ENCODE results near the gene TRIO. TPM values are rescaled to one million over a fixed set of nuclear protein-coding genes. Genes with fewer than 3 reads are reported as not detected.

TRIO gene
- total RNA-seq, 3 donors from 2014 or later (not counting 1 experiment from before 2014, with no cell fraction given), result 84.6 to 136 (median 94.3) TPM

DNA sequence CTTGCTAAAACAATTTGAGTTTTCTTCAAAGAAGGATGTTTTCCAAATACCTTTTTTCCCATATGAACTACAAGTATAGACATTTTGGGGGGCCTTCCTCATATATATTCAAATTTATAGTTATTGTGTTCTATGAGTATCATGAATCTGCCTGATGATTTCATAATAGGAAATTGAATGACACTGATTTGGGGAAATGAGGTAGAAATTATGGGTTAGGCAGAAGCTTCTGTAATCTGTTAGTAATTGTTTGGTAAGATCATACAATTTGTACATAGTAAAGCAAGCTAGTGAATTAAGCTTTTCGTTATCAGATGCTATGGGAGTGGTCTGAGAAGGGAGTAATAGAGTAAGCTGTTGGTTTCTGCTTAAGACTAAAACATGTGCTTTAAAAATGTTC lies 98.0 kb downstream of the TRIO start:
- Histone ChIP-seq H3K4me1 (ENCODE audit: control insufficient read depth, insufficient read depth, low read length) (no peaks in the 10 kb centered on the region), H3K9me3 (ENCODE audit: control insufficient read depth, insufficient read depth, low read length) (no peaks in the 10 kb centered on the region), H3K27ac (ENCODE audit: low read length) (no peak overlapping the region), H3K4me3 (ENCODE audit: low read length) (no peak overlapping the region), H3K36me3 (ENCODE audit: control insufficient read depth, insufficient read depth, low read length) (no peaks in the 10 kb centered on the region), H3K27me3 (ENCODE audit: control insufficient read depth, insufficient read depth, low read length) (no peaks in the 10 kb centered on the region)
- H3K36me3 Mint-ChIP-seq, result no peaks in the 10 kb centered on the region
- no peak overlapping the region for H3K27ac Mint-ChIP-seq
- no peak overlapping the region for H3K4me3 Mint-ChIP-seq
- DNase-seq, result no peak
- no peak for TF ChIP-seq CTCF (IDR thresholded peaks at IDR 0.05)
- H3K4me1 Mint-ChIP-seq, result peaks cover 0 to 22% of the 10 kb centered on the region in 2 donors
- WGBS (ENCODE audit: insufficient coverage), result 80% methylated on average over 1 of the region's 1 CpG
- H3K27me3 Mint-ChIP-seq (ENCODE audit: low read depth in 2 of 2), result no peaks in the 10 kb centered on the region
- H3K9me3 Mint-ChIP-seq, result no peaks in the 10 kb centered on the region
- intact Hi-C loops (cut with micrococcal nuclease), result no loop called here
- no peak for ATAC-seq

DNA sequence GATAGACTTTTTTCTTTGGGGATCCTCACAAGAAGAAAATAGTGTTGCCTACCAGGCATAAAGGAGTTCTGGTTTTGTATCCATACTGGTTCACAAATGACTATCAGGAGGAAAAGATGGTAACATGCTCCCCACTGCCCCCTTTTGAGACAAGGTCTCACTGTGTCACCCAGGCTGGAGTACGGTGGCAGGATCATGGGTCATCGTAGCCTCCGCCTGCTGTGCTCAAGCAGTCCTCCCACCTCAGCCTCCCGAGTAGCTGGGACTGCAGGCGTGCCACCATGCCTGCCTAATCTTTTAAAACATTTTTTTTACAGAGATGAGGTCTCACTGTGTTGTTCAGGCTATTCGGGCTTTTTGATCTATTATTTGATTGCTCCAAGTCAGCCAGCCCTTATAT lies 99.3 kb downstream of the TRIO start:
- Mint-ChIP-seq H3K9me3 (no peaks in the 10 kb centered on the region), H3K27ac (no peak overlapping the region), H3K4me3 (no peak overlapping the region), H3K27me3 (ENCODE audit: low read depth in 2 of 2) (no peaks in the 10 kb centered on the region), H3K36me3 (no peaks in the 10 kb centered on the region), H3K4me1 (peaks cover 0 to 25% of the 10 kb centered on the region in 2 donors)
- DNase-seq (no peak), ATAC-seq (no peak)
- intact Hi-C loops (cut with micrococcal nuclease), result no loop called here
- no peaks in the 10 kb centered on the region for H3K4me1 ChIP-seq (ENCODE audit: control insufficient read depth, insufficient read depth, low read length)
- H3K36me3 ChIP-seq (ENCODE audit: control insufficient read depth, insufficient read depth, low read length), result no peaks in the 10 kb centered on the region
- no peak overlapping the region for H3K27ac ChIP-seq (ENCODE audit: low read length)
- H3K9me3 ChIP-seq (ENCODE audit: control insufficient read depth, insufficient read depth, low read length), result no peaks in the 10 kb centered on the region
- TF ChIP-seq CTCF (IDR thresholded peaks at IDR 0.05), result no peak
- no peak overlapping the region for H3K4me3 ChIP-seq (ENCODE audit: low read length)
- no peaks in the 10 kb centered on the region for H3K27me3 ChIP-seq (ENCODE audit: control insufficient read depth, insufficient read depth, low read length)
- WGBS (ENCODE audit: insufficient coverage), result 98% methylated on average over 6 of the region's 6 CpGs

DNA sequence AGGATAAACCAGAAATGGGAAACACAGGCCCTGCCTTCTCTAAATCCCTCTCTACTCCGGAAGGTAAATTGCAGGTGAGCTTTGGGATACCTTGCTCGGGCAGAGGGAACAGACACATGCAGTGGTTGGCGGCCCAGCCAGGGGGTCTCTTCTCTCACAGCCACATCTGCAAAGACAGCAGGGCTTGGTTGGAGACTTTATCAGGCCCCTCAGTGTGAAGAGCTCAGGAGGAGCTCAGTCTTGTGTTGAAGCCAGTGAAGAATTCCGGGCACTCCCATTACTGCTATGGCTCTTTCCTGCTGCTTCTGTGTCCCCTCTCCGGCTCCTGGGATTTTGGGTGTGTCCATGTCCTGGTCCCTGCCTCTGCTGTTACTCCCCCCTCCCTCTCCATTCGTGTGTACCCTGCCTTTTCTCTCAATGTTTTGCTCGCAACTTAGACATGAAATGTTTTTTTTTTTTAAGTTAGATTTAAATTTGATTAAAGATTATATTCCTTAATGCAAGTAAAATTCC lies 99.8 kb downstream of the TRIO start:
- 97% methylated on average over 5 of the region's 7 CpGs for WGBS (ENCODE audit: insufficient coverage)
- no peaks in the 10 kb centered on the region for H3K36me3 Mint-ChIP-seq
- Histone ChIP-seq H3K36me3 (ENCODE audit: control insufficient read depth, insufficient read depth, low read length) (no peaks in the 10 kb centered on the region), H3K4me1 (ENCODE audit: control insufficient read depth, insufficient read depth, low read length) (no peaks in the 10 kb centered on the region), H3K27ac (ENCODE audit: low read length) (no peak overlapping the region), H3K9me3 (ENCODE audit: control insufficient read depth, insufficient read depth, low read length) (no peaks in the 10 kb centered on the region), H3K4me3 (ENCODE audit: low read length) (no peak overlapping the region), H3K27me3 (ENCODE audit: control insufficient read depth, insufficient read depth, low read length) (no peaks in the 10 kb centered on the region)
- no peaks in the 10 kb centered on the region for H3K9me3 Mint-ChIP-seq
- H3K27ac Mint-ChIP-seq, result no peak overlapping the region
- DNase-seq (no peak), ATAC-seq (no peak)
- no peaks in the 10 kb centered on the region for H3K27me3 Mint-ChIP-seq (ENCODE audit: low read depth in 2 of 2)
- H3K4me1 Mint-ChIP-seq, result peaks cover 0 to 25% of the 10 kb centered on the region in 2 donors
- no peak overlapping the region for H3K4me3 Mint-ChIP-seq
- TF ChIP-seq CTCF (IDR thresholded peaks at IDR 0.05), result no peak
- intact Hi-C loops (cut with micrococcal nuclease), result no loop called here

GRCh38 chr5:14243766-14244165 lies 100.6 kb downstream of the TRIO start:
- Histone ChIP-seq H3K36me3 (ENCODE audit: control insufficient read depth, insufficient read depth, low read length) (no peaks in the 10 kb centered on the region), H3K9me3 (ENCODE audit: control insufficient read depth, insufficient read depth, low read length) (no peaks in the 10 kb centered on the region), H3K4me3 (ENCODE audit: low read length) (no peak overlapping the region), H3K27me3 (ENCODE audit: control insufficient read depth, insufficient read depth, low read length) (no peaks in the 10 kb centered on the region), H3K4me1 (ENCODE audit: control insufficient read depth, insufficient read depth, low read length) (no peaks in the 10 kb centered on the region), H3K27ac (ENCODE audit: low read length) (no peak overlapping the region)
- Mint-ChIP-seq H3K4me3 (no peak overlapping the region), H3K9me3 (no peaks in the 10 kb centered on the region), H3K4me1 (peaks cover 0 to 25% of the 10 kb centered on the region in 2 donors), H3K27ac (no peak overlapping the region), H3K36me3 (no peaks in the 10 kb centered on the region), H3K27me3 (ENCODE audit: low read depth in 2 of 2) (no peaks in the 10 kb centered on the region)
- no peak for TF ChIP-seq CTCF (IDR thresholded peaks at IDR 0.05)
- intact Hi-C loops (cut with micrococcal nuclease), result no loop called here
- WGBS (ENCODE audit: insufficient coverage), result 91% methylated on average over 4 of the region's 5 CpGs
- ATAC-seq (no peak), DNase-seq (no peak)
